HG03103 (cell line): ENCODE data around the gene SEC63.
"Not testable (repeated sequence)": the region's sequence is repeated elsewhere in the genome, so short reads cannot be mapped to it uniquely, and the experiment has no call there.

ENCODE experiments used
- ATAC-seq: cut with Tn5 transposase; IDR thresholded peaks from one replicate; pipeline ENCODE4 v1.9.1; 2021; ENCODE audit warnings: low read depth; ENCODE audit not compliant: unreplicated experiment

SEC63 gene, protein sequence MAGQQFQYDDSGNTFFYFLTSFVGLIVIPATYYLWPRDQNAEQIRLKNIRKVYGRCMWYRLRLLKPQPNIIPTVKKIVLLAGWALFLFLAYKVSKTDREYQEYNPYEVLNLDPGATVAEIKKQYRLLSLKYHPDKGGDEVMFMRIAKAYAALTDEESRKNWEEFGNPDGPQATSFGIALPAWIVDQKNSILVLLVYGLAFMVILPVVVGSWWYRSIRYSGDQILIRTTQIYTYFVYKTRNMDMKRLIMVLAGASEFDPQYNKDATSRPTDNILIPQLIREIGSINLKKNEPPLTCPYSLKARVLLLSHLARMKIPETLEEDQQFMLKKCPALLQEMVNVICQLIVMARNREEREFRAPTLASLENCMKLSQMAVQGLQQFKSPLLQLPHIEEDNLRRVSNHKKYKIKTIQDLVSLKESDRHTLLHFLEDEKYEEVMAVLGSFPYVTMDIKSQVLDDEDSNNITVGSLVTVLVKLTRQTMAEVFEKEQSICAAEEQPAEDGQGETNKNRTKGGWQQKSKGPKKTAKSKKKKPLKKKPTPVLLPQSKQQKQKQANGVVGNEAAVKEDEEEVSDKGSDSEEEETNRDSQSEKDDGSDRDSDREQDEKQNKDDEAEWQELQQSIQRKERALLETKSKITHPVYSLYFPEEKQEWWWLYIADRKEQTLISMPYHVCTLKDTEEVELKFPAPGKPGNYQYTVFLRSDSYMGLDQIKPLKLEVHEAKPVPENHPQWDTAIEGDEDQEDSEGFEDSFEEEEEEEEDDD

DNA sequence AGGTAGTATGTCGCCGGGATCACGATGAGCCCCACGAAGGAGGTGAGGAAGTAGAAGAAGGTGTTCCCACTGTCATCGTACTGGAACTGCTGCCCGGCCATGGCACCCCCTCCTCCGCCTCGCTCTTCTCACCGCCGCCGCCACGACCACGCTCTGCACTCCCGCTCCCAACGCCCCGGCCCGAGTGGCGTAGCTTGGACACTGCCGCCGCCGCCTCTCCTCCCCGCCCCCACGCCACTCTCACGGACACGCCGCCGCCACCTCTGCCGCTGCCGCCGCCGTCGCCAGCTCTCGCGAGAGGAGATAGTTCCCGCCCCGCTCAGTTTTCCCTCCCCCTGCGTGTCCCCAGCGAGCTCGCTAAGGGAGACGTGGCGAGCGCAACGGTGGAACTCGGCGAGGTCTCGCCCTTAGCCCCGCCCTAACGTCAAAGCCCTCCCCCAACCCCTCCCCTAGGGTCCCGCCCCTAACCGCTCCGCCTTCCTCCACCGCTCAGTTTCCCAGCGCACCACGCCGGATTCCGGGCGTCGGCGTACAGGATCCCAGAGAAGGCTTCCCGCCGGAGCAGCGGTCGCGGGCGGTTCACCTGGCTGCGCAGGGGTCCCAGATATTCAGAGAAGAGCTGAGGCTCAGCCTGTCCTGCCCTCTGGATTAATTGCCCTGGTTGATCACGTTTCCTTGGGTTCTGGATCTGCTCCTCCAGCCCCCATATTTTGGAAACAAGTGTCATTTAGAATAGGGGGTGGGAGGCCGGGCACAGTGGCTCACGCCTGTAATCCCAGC lies at the start of gene SEC63:
Gene SEC63, minus strand, starts transcription at position 300 of the 780 bp plus-strand sequence. Its CDS starts 199 bp downstream, at position 101.
- peak; percentile 95 for ATAC-seq

DNA sequence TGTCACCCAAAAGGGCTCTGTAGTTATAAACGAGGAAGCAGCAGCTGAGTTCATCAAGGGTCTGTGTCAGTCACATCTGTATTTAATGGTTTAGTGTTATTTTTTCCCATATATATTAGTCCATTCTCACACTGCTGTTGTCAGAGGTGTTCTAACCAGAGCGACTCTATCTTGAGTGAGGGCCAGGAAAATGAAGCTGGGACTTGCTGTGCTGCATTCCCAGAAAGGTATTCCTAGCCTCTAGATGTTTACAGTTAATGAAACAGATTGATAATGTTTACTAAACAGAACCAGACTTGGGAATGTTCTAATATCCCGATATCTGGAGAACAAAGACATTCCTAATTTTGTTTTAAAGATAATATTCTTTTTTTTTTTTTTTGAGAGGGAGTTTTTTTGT lies 48.0 kb upstream of the SEC63 start:
- no peak for ATAC-seq

DNA sequence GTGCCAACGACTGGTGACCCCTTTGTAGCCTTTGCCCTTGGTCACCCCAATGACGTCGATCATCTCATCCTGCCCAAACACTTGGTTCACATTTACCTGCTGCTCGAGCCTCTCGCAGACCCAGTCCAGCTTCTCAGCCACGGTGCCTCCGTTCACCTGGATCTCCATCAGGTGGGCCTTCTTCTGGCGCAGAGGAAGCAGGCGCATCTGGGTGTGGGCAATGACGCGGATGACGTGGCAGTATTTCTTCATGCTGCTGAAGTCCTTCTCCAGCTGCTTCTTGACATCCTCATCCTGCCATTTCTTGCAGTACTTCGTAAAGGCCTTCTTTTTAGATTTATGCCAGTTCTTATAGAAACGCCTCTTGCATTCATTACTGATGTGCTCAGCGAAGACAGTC lies 46.9 kb upstream of the SEC63 start:
- no peak for ATAC-seq

DNA sequence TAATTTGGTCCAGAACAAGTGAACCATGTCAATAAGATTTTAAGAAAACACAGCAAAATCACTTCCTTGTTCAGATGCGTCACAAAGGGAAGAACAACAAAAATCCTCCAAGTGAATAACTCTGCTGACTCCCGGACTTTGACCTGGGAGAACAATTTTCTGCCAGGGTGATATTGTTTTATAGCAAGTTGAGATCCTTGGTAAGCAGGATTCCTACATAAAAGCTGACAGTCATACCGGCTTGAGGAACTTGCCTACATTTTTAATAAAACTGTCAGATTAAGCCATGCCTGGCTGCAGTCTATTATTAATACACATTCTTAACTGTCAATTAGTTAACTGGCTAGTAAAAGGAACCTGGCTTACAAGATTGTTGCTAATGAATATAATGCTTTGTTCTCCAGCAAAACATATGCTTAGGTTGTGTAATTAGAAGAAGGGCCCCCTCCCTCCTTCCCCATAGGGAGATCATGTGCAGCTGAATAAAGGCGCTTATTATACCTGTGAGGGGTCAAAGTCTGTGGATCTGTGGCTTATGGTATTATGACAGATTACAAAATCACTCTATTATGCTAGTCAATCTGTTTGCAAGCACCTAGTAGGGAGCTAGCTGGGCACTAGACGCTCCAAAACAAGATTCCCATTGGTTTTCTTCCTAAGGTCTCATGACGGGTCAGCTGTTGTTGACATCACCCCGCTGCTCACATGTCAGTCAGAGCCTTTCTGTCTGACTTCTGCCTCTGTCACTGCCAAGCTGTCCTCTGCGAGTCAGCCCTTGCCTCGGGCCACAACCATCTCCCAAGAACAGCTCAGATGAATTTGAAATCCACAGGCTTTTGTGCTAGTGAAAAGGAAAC lies 44.6 kb upstream of the SEC63 start:
- no peak for ATAC-seq

DNA sequence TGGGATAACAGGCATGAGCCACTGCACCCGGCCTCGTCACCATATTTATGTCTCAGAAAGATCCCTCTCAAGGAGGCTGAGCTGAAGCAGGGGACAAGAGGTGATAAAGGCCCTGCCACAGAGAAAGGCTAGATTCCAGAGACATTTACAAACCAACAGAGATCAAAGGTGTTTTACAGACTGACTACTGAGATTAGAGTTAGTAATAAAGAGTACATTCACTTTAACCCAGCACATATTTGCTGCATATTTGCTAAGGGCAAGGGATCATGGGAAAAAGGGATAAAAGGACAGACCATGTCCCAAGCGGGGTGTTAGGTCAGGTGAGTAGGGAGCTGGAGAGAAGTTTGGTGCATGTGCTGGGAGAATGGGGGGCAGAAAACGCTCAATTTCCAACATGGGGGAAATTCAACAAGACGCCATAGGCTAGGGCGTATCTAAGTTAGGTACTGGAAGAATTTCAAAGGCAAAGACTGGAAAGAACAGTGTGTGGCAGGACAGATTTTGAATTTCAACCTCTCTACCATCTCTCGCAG lies 43.8 kb upstream of the SEC63 start:
- ATAC-seq: no peak

DNA sequence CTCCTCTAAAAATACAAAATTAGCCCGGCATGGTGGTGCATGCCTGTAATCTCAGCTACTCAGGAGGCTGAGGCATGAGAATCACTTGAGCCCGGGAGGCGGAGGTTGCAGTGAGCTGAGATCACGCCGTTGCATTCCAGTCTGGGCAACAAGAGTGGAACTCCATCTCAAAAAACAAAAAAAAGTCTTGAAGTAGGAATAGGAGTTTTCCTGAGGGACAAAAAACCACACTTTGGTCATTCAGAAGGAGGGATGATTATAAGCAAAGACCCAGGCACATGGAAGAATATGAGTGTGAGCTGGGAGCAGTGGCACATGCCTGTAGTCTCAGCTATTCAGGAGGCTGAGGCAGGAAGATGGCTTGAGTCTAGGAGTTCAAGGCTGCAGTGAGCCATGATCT lies 42.3 kb upstream of the SEC63 start:
- ATAC-seq: not testable (repeated sequence)

DNA sequence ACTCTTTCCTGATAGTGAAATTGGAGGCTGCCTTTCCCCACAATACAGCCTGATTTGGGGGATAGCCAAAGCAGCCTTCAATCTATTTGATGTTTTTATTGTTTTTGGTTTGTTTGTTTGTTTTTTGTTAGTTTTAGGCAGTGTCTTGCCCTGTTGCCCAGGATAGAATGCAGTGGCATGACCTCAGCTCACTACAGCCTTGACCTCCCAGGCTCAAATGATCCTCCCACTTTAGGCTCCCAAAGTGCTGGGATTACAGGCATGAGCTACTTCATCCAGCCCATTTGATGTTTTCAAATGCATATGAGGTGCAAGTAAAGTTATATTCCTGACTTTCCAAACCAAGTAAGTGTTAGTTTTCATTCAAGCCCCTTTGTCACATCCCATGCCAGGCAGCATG lies 41.3 kb upstream of the SEC63 start:
- no peak for ATAC-seq

DNA sequence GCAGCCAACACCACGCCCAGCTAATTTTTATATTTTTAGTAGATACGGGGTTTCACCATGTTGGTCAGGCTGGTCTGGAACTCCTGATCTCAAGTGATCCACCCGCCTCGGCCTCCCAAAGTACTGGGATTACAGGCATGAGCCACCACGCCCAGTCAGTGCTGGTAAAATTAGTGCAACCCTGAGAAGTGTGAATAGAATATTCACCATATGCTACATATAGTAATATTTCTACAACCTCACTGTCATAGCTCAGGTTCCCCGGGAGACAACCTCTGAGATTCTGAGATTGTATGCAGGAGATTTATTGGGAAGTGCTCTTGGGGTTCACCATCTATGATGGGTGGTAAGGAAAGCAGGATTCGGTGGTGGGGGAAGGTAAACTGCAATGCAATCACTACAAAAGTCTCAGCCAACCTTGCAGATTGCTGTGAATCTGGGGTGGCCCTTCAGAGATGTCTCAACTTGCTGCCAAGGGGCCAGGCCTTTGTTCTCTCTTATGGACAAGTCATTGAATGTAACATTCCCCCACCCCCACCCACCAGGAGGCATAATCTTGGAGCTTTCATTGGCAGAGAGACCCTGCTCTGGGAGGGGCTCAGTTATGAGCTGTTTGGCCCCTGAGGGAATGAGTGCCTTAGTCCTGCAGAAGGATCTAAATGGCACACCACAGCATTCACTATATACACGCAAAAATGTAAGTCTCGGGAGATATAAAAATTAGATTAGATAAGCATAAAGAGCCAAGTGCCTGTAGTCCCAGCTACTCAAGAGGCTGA lies 34.0 kb upstream of the SEC63 start:
- no peak for ATAC-seq

DNA sequence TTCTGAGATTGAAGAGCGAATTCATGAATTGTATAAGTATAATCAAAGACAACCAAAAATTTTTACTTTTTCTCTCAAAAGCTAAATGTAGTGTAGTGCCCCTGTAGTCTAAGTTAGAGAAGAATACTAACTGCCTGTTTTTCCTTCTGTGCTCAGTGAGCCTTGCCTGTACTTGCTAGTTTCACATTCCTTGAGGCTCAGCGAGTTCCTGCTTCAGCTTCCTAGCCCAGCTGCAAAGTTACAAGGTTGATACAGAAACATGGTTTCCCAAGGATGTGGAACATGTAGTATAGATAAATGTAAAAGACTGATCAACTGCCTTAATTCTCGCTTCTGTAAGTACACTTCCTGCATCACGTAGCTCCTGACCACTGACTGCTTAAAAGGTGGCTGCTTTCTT lies 33.1 kb upstream of the SEC63 start:
- ATAC-seq: no peak

DNA sequence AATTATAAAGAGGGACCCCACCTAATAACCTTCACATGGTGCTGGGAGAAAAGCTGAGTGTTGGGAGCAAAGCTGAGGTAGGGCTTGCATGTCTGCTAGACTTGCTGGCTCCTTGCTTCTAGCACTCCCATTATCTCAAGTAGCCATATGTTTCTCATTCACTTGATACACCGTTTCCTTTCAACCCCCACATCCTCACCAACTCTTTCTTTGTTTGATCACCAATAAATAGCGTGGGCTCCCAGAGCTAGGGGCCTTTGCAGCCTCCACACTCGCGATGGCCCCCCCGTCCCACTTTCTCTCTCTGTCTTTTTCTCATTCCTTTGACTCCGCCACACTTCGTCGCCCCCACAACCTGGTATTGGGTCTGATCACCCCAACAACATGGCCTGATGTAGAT lies 32.6 kb upstream of the SEC63 start:
- not testable (repeated sequence) for ATAC-seq

DNA sequence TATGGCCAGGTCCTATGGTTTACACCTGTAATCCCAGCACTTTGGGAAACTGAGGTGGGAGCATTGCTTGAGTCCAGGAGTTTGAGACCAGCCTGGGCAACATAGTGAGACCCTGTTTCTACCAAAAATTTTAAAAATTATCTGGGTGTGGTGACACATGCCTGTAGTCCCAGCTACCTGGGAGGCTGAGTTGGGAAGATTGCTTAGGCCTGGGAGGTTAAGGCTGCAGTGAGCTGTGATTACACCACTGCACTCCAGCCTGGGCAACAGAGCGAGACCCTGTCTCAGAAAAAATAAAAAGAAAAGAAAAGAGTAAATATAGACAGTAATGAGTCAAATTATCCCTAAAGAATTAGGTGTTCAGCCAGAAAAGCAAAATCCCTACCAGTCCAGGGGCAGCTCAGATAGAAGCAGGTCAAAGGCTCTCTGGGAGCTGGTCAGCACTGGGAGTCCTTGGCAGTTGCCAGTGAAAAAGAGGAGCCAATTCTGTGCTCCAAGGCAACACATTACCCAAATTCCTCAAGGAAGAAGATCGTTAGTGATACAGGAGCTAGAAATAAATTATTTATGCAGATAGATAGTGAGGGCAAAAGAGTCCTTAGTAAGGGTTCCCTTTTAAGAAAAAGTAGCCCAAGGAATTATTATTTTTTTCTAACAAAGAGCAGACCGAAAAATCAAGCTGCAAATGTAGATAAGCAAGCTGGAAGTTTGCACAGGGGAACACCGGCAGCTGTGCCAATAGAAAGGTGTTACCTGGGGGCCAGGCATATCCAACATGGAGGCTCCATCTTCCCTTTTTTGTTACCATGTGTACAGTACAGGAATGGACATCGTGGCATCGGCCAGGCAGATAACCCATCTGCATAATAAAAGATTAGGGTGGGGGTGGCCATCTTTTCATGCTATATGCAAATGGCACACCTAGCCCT lies 31.4 kb upstream of the SEC63 start:
- no peak for ATAC-seq

DNA sequence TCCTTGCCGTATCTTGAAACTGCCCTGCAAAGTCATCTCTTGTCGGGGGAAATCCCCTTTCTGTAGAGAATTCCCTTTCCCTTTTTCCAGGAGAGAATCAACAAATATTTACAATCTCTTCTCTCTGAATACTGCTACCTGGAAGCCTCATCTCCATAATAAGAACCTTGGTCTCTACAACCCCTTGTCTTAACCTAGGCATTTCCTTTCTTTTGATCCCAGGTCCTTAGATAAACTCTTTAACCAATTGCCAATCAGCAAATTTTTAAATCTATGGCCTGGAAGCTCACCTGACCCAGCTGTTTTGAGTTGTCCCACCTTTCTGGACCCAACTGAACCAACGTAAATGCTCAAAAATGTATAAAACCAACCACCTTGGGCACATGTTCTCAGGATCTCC lies 30.6 kb upstream of the SEC63 start:
- no peak for ATAC-seq

DNA sequence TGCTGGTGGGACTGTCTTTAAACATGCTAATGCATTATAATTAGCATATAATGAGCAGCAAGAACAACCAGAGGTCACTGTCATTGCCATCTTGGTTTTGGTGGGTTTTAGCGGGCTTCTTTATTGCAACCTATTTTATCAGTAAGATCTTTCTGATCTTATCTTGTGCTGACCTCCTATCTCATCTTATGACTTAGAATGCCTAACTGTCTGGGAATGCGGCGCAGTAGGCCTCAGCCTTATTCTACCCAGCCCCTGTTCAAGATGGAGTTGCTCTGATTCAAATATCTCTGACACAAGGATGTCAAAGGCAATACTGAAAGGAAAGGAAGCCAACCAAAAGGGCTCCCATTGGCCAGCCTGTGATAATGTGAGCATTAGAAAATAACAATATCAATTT lies 29.8 kb upstream of the SEC63 start:
- no peak for ATAC-seq

DNA sequence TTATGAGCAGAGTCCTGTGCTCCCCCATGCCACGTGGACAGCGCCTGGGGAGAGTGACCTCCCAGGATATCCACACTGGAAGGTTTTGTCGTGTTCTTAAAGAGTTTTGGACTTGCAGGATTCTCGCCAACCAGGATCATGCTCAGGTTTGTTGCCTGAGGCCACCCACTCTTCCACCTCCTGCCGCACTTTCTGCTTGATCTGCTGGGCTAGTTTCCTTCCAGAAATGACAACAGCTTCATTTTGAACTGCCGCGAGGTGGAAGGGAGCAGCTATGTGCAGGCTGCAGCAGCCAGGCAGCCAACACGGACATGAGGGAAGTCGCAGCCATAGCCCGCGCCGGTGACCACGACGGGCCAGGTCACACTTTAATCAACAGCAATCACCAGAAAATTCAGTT lies 27.7 kb upstream of the SEC63 start:
- no peak for ATAC-seq

DNA sequence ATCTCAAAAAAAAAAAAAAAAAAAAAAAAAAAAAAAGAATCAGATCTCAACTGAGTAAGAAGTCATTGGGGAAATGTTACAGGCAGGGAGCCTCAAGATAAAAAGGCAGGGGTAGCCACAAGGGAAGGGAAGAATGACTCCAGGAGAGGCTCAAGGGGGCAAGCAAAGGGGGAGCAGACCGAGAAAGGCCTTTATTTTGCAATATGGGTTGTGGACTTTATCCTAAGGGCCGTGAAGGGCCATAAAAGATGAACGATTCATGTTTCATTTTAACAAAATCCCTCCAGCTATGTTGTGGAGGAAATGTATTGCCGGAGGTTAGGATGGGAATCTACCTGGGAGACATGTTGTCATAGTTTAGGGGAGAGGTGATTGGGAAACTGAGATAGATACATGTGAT lies 25.8 kb upstream of the SEC63 start:
- ATAC-seq: no peak

DNA sequence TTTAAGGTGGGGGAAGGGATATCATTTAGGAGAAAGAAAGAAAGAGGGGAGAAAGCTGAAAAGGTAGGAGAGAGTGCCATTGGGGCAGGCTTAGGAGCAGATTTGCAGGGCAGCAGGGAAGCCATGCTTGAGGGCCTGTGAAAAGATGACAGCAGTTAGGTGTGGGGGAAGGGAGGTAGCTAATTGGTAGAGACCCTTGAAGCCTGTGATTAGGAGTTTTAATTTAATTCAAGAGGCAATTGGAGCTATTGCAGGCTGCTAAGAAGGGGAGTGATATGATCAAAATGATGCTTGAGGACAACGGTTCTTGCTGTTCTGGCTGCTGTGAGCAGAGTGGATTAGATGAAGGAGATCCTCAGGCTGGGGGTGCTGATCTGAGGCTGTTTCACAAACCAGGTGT lies 24.5 kb upstream of the SEC63 start:
- no peak for ATAC-seq

DNA sequence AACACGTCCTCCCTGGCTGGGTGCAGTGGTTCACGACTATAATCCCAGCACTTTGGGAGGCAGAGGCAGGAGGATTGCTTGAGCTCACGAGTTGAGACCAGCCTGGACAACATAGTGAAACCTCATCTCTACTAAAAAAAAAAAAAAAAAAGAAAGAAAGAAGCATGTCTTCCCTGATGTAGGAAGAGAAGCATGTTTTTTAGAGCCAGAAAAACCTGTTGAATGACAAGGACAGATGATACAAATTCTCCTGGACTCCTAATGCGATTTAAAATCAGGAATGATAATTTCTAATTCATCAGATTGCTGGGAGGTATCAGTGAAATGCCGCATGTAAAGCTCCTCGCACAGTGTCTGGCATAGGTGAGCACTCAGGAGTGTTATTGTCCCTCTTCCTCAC lies 23.7 kb upstream of the SEC63 start:
- no peak for ATAC-seq

DNA sequence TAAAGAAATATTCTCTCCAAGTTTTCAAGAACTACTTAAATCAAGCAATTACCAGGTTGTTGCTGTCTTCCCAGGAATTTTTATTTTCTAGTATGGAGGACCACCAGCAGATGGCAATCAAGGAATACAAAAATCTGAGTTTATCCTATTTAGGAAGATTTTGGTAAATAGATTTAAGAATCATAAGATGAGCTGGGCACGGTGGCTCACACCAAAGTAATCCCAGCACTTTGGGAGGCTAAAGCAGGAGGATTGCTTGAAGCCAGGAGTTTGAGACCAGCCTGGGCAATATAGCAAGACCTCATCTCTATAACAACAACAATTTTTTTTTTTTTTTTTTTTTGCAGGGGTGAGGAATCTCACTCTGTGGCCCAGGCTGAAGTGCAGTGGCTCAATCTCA lies 19.3 kb upstream of the SEC63 start:
- ATAC-seq: no peak
